Activated CD4-positive, alpha-beta T cell treated with anti-CD3 and anti-CD28 coated beads, Interleukin-2, amount 50 U/mL, for 48 hours (primary cell): ENCODE measurements around the gene RPL18.
"Not testable (repeated sequence)": the region's sequence is repeated elsewhere in the genome, so short reads cannot be mapped to it uniquely, and the experiment has no call there.

Experiments
- DNase-seq, 2 experiments: peaks; one replicate each; pipeline ENCODE4 v3.0.0-alpha.2; 2020

RPL18 gene

DNA sequence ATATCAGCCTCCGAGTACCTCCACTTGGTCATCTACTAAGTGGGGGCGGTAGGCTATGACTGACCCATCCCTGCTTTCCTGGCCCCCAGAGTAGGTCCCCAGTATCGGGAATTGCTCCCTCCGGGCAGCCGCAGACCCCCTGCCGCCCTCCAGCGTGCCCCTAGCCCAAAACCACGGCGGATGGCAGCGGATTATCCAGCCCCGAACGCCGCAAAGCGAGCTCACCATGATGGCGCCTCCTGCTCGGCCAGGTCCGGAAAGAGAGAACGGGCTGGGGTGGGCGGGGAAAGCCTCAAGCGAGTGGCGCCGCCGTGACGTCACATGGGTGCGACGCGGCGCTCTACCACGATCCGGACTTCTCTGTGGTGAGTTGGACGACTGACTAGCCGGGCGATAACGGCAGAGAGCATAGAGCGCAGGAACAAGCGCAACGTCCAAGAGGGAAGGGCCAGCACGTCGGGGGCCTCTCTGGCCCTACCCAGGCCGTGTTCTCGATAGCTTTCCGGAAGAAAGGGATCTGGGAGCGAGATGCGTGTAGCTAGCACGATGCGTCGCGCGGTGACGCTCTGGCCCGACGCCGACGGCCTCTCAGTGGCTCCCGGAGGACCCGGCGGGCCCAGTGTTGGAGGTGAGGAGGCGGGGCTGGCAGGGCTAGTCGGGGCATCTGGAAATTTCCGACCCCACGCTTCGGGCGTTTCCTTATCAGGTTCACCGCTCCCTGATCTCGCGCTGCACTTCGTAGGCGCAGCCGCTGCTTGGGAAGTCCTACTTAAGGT is at the start of gene RPL18, which contains the start of gene SPHK2:
Gene RPL18 (minus strand): TSS at position 263 of the 776 bp plus-strand sequence. CDS start 35 bp downstream, at position 228.
Gene SPHK2 (plus strand): TSS at position 591 of the 776 bp plus-strand sequence. CDS start 1,009 bp downstream, outside the sequence.
- DNase-seq: peak; percentile 96

DNA sequence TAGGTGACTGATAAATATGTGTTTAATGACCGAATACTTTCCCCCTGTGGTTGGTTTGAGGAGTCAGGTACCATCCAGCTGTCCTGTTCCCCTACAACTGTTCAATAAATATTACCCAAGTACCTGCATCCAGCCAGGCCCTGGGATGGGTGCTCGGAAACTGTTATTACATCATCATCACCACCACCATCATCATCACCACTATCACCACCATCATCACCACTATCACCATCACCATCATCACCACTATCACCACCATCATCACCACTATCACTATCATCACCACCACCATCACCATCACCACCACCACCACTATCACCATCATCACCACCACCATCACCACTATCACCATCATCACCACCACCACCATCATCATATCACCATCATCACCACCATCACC is 49.8 kb upstream of the RPL18 start:
- DNase-seq: no peak

DNA sequence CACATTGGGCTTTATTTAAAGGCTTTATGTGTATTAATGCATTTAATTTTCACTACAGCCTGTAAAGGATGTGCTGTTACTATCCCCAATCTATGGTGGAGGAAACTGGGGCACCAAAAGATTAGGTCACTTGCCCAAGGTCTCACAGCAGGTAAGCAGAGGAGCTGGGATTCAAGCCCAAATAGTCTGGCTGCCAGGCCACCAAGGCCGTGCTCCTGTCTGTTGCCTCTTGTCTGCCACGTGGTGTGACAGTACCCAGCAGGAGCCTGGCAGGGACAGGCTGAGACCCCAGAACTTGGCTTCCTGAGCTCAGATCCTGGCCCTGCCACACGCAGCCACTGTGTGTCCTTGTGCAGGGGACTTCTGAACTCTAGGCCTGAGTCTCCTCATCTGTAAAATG is 49.4 kb upstream of the RPL18 start:
- DNase-seq: no peak

DNA sequence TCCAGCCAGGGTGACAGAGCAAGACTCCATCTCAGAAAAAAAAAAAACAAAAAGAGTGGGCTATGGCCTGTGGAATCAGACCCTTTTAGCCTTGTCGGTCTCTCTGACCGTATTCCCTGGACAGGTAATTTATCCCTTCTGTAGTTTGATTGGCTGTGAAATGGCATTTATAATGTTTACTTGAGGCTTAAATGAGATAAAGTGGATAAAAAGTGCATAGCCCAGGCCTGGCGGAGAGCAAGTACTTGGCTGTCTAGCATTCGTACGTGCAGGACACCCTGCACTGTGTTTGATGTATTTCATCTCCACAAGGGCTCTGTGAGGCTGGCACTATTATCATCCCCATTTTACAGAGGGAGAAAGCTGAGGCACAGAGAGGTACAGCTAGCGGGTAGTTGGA is 46.8 kb upstream of the RPL18 start:
- no peak for DNase-seq

DNA sequence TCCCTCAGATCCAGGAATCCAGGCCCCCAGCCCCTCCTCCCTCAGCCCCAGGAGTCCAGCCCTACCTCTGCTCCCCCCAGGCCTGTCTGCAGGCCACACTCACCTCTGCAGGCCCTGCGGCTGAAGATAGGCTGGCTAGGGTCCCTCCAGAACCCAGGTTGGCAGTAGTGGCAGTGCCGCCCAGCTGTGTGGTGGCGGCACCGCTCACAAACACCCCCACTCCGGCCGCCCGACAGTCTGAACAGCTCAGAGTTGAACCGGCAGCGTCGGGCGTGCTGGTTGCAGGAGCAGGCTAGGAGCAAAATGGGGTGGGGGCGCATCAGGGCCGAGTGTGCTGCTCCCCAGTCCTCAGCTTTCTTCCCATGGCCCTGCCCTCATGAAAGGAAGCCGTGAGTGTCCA is 45.5 kb upstream of the RPL18 start:
- no peak for DNase-seq

DNA sequence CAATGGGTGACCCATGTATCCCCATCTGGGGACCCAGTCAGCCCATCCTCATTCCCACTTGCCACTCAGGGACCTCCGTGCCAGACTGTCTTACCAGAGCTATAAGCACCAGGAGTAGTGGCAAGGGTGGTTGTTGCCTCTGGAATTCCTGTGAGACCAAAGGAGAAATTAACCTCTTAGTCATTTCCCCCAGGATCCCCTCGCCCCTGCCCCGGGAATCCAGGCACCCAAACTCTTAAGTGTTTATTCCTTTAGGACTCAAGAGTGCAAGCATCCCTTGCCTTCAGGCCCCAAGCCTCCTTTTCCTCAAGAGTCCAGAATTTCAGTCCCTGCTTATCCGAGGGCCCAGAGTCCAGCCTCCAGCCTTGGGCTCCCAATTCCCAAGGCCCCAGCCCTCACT is 44.7 kb upstream of the RPL18 start:
- DNase-seq: no peak

DNA sequence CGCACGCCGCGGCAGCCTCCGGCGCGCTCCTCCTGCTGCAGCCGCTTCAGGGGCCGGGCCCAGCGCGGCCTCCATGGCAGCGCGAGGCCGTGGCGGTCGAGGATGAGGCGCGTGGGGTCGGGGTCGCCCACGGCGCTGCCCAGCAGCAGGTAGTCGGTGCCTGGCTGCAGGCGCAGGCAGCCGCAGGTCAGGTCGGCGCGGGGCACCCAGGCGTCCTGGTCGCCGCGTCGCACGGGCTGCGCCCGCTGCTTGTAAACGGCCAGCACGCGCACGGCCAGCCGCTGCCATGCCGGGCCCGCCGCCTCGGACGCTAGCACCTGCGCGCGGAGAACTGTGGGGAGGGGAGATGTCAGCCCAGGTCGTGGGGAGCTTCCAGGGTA is 42.7 kb upstream of the RPL18 start:
- DNase-seq: no peak

DNA sequence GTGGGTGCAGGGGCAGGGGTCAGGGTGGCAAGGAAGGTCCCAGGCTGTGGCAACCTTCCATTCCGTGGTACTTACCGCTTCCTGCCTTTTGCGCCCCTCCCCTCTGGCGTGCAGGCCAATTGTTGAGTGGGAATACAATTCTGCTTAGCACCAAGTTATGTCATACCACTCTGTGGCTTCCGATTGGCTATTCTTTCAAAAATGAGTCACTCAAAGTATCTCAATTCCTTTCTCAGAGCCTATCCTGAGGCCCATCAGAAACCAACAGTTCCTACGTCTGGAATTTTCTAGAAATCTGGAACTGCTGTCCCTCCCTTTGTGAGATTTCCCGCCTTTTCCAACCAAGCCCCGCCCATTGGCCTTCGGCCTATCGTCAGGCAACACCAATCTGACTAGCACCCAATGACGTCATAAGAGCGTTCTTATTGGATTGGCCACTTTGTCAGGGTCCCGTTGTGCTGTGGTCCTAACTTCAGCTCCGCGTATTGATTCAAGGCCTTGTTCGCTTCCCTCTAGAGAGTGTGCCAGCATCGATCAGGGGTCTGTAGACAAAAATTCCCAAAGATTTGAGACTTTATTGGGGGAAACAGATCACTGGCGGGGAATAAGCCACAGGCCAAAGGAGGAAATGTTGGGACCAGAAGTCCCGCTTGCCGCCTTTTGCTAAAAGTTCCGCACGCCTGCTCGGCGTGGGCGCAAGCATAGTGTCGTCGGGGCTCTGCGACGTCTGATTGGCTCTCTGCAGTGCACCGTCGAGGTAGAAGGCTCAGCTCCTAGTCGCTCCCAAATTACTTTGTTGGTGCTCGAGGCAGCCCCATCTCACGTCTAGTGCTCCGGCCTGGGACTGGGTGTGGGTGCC is 42.1 kb upstream of the RPL18 start:
- DNase-seq: peak; percentile 89 to 91

DNA sequence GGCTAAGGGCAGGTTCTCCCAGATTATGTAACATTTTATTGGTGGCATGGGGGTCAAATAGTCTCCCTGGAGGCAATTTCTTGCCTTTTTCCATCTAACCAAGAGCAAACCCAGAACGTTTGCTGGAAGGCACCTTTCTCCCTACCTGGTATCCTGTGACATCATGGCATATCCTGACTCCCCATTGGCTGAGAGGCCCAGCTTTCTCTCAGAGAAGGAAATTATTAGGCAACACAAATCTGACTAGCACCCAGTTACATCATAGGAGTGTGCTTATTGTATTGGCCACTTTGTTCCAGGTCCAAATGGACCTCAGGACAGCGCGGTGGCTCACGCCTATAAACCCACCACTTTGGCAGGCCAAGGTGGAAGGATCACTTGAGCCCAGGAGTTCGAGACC is 40.8 kb upstream of the RPL18 start:
- DNase-seq: no peak

DNA sequence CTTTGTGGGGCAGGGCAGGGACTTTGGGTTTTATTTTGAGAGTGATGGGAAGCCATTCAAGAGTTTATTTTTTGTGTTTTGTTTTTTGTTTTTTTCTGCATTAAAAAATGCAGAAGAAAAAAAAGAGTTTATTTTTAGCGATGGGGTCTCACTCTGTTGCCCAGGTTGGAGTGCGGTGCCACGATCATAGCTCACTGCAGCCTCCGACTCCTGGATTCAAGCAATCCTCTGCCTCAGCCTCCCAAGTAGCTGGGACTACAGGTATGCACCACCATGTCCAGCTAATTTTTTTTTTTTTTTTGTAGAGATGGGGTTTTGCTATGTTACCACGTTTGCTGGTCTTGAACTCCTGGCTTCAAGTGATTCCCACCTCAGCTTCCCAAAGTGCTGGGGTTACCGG is 39.5 kb upstream of the RPL18 start:
- DNase-seq: no peak

DNA sequence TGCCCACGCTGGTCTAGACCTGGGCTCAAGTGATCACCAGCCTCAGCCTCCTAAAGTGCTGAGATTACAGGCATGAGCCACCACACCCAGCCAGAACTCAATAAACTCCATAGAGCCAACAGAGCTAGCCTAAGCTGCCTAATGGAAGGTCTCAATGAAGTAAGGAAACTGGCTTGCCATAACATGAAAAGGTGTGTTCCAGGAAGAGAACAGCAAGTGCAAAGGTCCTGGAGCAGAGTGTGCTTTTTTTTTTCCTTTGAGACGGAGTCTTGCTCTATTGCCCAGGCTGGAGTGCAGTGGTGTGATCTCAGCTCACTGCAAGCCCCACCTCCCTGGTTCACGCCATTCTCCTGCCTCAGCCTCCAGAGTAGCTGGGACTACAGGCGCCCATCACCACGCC is 38.9 kb upstream of the RPL18 start:
- not testable (repeated sequence) for DNase-seq

DNA sequence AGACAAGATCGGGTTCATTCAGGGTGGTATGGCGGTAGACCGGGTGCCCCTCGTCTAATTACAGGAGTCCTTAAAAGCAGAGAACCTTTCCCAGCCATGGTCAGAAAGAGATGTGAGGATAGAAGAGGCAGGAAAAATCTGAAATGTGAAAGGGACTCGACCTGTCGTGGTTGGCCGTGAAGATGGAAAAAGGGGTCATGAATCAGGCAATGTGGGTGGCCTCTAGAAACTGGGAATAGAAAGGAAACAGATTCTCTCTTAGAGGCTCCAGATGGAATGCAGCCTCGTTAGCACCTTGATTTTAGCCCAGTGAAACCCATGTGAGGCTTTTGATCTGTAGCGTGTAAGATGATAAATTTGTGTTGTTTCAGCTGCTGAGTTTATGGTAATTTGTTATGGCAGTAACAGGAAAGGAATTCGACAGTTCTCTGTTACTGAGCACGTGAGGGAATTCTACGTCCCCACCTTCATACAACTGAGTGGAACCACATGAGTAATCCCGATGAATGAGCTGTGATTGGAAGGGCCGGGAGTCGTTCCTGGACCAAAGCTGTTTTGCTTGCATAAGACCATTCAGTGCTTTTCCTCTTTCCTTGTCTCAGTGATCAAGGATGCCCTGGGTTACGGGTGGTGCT is 38.0 kb upstream of the RPL18 start:
- no peak for DNase-seq

DNA sequence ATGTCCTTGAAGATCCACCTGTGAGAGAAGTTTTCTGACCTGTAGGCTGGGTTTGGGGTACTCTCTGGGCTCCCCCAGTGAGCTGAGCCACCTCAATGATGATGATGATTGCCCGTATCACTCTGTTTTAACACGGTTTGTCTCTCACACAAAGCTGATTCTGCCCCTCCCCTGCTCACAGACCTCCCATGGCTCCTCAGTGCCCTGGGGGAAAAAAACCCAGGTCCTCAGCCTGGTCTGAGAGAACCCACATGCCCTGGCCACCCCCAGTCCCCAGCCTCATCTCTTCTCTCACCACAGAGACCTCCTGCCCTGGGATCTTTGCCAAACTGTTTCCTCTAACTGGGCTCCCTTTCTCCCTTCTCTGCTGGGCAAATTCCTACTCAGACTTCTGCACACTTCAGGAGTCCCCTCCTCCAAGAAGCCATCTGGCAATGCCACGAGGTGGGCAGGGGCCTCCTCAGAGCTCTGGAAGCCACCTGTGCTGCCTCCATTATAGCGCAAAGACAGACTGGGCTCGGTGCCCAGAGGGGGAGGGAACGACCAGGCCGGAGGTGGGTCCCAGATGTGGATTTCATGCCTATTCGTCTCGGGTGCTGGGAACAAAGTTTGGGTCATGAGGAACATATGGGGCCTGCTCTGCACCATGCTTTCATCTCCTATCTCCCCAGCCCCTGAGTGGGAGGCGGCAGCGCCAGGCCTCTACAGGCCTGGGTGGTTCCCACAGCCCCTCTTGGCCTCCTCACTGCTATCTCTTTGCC is 35.5 kb upstream of the RPL18 start:
- DNase-seq: no peak

DNA sequence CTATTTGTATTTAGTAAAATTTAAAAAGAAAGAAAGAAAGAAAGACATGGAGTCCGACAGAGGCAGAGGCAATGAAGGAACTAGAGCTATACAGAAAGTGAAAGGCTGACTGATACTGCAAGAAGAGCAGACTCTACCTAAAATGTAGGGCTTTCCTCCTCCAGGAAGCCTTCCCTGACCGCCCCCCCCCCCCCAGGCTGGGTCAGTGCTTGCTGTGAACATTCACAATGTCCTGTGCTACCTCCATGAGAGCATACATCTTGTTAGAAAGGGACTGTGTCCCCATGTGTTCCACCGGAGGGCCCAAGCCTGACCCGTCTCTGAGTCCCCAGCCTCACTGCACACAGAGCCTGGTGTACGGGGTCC is 32.7 kb upstream of the RPL18 start:
- DNase-seq: no peak

DNA sequence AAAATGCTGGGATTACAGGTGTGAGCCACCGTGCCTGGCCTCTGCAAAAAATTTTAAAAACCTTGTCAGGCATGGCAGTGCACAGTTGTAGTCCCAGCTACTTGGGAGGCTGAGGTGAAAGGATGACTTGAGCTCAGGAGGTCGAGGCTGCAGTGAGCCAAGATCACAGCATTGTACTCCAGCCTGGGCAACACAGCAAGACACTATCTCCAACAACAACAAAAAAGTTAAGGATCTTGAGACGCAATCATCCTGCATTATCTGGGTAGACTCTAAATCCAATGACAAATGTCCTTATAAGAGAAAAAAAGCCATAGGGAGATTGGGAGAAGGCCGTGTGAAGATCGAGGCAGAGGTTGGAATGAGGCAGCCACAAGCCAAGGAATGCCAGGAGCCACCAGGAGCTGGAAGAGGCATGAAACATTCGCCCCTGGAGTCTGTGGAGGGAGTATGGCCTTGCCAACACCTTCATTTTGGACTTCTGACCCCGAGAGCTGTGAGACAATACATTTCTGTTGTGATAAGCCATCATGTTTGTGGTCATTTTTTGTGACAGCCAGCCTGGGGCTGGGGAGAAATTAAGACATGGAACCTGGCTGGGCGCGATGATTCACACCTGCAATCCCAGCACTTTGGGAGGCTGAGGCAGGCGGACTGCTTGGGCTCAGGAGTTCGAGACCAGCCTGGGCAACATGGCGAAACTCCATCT is 32.1 kb upstream of the RPL18 start:
- no peak for DNase-seq

DNA sequence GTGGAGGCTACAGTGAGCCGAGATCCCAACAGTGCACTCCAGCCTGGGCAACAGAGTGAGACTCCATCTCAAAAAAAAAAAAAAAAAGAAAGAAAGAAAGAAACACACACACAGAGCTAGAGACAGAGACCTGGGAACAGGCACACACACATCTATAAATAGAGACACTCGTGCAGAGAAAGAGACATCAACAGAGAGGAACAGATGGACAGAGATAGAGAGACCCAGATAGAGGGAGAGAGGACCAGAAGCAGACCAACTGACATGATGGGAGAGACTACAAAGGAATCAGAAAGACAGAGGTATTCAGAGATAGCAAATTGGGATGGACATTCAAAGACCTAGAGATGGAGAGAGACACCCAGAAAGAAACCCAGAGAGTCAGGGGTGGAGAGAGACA is 29.2 kb upstream of the RPL18 start:
- DNase-seq: no peak

DNA sequence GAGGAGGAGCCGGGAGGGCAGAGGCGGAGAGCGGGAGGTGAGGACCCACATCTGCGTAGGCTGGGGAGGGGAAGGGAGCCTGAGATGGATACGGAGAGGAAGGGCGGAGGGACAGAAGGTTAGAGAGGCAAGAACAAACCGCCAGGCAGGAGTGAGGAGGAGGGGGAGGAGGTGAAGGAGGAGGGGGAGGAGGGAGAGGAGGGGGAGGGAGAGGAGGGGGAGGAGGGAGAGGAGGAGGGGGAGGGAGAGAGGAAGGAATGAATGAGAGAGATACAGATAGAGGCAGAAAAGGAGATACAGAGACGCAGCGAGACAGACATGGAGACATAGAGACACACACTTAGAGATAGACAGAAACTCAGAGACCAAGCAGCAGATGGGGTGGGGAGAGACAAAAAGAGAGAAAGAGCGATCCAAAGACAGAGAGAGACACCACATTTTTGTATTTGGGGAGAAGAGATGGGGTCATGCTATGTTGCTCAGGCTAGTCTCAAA is 27.8 kb upstream of the RPL18 start:
- DNase-seq: no peak

DNA sequence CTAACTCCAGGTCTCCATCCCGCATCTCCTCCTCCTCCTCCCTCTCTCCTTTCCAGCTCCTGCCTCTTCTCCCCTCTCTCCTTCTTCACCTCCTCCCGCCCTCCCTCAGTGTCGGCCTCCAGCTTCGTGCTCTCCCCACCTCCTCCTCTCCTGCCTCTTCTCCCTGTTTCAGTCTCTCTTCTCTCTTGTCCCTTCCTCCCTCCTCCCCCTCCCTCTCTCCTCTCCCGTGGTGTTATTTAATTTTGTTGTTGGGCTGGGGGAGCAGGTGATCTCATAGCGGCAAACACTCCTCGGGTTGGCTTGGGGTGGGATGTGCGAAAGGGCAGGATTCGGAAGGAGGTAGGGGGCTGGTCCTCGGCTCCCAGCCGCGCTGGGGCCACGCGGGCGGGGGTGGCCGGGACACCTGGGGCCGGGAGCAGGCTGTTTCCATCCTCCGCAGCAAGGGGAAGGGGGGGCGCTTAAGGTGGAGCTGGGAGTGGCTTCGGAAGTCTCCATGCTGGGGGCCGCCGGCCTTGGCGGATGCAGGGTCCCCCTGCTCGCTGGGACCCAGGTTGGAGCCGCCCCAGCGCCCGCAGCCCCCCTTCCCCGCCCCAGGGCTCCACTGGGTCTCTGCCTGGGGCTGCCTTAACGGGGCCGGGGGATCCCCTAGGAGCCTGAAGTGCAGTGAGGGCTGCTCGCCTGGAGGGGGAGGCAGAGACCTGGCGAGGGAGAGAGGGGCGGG is 27.2 kb upstream of the RPL18 start, which contains the start of gene CA11:
Gene CA11 (minus strand): TSS at position 187 of the 721 bp plus-strand sequence. CDS start 555 bp downstream, outside the sequence.
- DNase-seq: peak; percentile 92 to 95

DNA sequence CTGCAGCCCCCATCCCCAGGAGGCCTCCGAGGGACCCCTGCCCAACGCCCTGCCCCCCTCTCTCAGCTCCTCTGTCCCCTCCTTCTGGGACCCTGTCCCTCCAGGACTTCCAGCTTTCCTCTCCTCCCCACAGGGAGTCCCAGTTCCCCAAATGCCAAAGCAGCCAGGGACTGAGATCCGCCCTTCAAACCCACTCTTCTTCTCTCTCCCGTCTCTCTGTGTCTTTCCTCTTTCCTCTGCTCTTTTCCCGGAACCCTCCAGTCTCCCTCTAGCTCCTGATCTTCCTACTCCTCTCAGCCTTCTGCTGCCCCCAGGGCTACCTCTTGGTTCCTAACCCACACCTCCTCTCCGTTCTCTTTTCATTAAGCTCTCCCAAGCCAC is 26.6 kb upstream of the RPL18 start:
- no peak for DNase-seq

DNA sequence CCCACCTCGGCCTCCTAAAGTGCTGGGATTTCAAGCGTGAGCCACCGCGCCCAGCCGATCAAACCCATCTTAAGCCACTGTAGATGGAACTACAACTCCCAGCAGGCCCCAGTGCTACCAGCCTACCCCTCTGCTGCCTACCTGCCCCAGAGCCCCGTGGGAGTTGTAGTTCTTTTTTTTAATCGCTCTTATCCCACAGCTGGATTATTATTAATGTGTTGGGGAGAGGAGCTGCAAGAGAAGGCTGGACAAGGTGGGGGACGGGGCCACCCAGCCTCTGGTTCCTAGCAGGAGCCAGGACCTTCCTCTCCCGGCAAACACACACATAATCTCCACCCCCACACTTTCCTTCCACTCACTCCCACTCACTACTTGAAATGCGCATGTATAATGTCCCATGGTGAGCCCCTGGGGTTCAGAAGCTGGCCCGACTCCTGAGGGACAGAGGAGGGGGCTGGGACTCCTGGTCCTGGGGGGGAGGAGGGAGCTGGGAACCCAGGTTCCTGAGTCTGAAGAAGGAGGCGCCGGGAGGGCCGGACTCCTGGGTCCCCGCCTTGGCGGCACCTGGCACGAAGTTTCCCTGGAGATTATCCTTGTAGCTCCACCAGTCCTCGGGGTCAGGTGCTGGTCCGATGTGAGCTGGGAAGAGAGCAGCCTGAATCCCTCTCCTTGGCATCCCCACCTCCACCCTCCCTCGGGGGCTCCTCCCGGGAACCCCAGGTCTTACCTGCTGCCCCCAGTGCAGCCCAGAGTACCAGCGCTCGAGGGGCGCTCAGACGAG is 26.1 kb upstream of the RPL18 start:
- DNase-seq: peak; percentile 72 to 80
